ENCODE measurements around the gene ARMC9.
"Not testable (repeated sequence)": the region's sequence is repeated elsewhere in the genome, so short reads cannot be mapped to it uniquely, and the experiment has no call there.

The ARMC9 gene

GRCh38 chr2:231198291-231199173 lies at the start of gene ARMC9:
Gene ARMC9, plus strand, starts transcription at chr2:231198631. Its CDS starts 7,608 bp downstream, at chr2:231206239.
- DNase-seq (ENCODE audit: low spot score): peak; percentile 73

- no peak for DNase-seq (ENCODE audit: low spot score)
These were observed 45.5 kb upstream of the ARMC9 start for GRCh38 chr2:231152800-231153557.

GRCh38 chr2:231159306-231159705 lies 39.1 kb upstream of the ARMC9 start:
- DNase-seq (ENCODE audit: low spot score): no peak

- no peak for DNase-seq (ENCODE audit: low spot score)
These were observed 37.7 kb upstream of the ARMC9 start for GRCh38 chr2:231160701-231161100.

GRCh38 chr2:231161252-231161839 lies 37.1 kb upstream of the ARMC9 start:
- DNase-seq (ENCODE audit: low spot score): no peak

GRCh38 chr2:231161877-231162329 lies 36.5 kb upstream of the ARMC9 start:
- no peak for DNase-seq (ENCODE audit: low spot score)

GRCh38 chr2:231163011-231163410 lies 35.4 kb upstream of the ARMC9 start:
- no peak for DNase-seq (ENCODE audit: low spot score)

GRCh38 chr2:231163414-231164095 lies 34.9 kb upstream of the ARMC9 start:
- no peak for DNase-seq (ENCODE audit: low spot score)

- DNase-seq (ENCODE audit: low spot score): no peak
These were observed 30.5 kb upstream of the ARMC9 start for GRCh38 chr2:231167745-231168459.

- no peak for DNase-seq (ENCODE audit: low spot score)
These were observed 29.8 kb upstream of the ARMC9 start for GRCh38 chr2:231168460-231169139.

- DNase-seq (ENCODE audit: low spot score): no peak
These were observed 28.9 kb upstream of the ARMC9 start for GRCh38 chr2:231169488-231169887.

- no peak for DNase-seq (ENCODE audit: low spot score)
These were observed 28.4 kb upstream of the ARMC9 start for GRCh38 chr2:231170055-231170454.

- DNase-seq (ENCODE audit: low spot score): no peak
These were observed 26.4 kb upstream of the ARMC9 start for GRCh38 chr2:231172025-231172424.

- DNase-seq (ENCODE audit: low spot score): no peak
These were observed 24.2 kb upstream of the ARMC9 start for GRCh38 chr2:231174211-231174651.

- no peak for DNase-seq (ENCODE audit: low spot score)
These were observed 22.4 kb upstream of the ARMC9 start for GRCh38 chr2:231176066-231176465.

- no peak for DNase-seq (ENCODE audit: low spot score)
These were observed 21.0 kb upstream of the ARMC9 start for GRCh38 chr2:231177156-231178025.

GRCh38 chr2:231178805-231179204 lies 19.6 kb upstream of the ARMC9 start:
- DNase-seq (ENCODE audit: low spot score): not testable (repeated sequence)

- DNase-seq (ENCODE audit: low spot score): no peak
These were observed 16.4 kb upstream of the ARMC9 start for GRCh38 chr2:231181860-231182512.

GRCh38 chr2:231182513-231182899 lies 15.9 kb upstream of the ARMC9 start:
- DNase-seq (ENCODE audit: low spot score): no peak

Data from hematopoietic multipotent progenitor cell treated with erythropoietin and hydrocortisone succinate and interleukin-3 and kit ligand, for 15 days (in vitro differentiated cells).